Hippocampal formation (tissue), 2 donors: Measurements from ENCODE around the gene GABRB1.

Experiments
- DNase-seq, 2 donors: peaks; one replicate each; lab custom pipeline; 2025; lab: John Stamatoyannopoulos, UW

The GABRB1 gene

DNA sequence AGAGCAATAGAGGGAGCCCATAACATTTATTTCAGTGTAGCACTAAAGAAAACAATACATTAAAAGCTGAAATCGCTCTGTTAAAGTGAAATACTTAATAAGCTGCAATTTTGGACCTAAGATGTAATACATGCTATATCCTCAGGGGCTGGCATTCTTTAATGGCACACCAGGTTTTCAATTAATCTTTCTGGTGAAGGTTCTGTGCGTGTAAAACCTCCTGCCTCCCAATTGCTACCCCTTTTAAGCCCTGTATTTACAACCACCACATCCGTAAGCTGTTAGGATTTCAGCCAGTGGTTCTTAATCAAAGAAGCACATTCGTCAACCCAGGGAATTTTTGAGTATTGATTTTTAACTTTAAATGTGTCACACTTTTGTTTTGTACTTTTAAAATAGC lies 439.7 kb downstream of the GABRB1 start:
- DNase-seq: no peak

GRCh38 chr4:47471591-47471990 lies 440.2 kb downstream of the GABRB1 start:
- DNase-seq: no peak

- DNase-seq: no peak
Measured at GRCh38 chr4:47473141-47473750, 441.9 kb downstream of the GABRB1 start.

DNA sequence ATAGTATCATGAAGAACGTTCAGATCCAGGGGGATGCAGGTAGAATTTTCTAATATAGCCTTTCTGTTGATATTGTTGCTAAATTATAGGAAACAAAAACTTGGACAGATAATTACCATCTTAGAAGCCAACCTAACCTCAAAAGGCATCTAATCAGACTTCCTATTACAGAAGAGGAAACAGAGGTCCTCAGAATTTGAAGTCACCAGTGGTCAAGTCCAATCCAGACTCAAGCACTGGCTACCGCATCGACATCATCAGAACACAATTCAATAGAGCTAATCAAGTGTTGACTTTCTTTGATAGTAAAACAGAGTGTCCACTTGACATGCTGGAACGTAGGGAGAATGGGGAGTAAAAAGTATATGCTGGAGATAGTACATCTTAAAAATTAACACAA lies 443.4 kb downstream of the GABRB1 start:
- no peak for DNase-seq

GRCh38 chr4:47475411-47475810 lies 444.0 kb downstream of the GABRB1 start:
- DNase-seq: no peak
